HFF-Myc (cell line): Measurements from ENCODE around the gene MVK.

Source experiments
- DNase-seq: peaks from one replicate; pipeline ENCODE4 v3.0.0-alpha.2; 2011; ENCODE audit warnings: low read depth; ENCODE audit errors: extremely low read depth
- H3K4me3 ChIP-seq: replicated peaks from 2 replicates; pipeline ENCODE4 v1.5.1; 2011; ENCODE audit warnings: low read depth, mild to moderate bottlenecking, control low read depth, low read length
- CTCF ChIP-seq: IDR thresholded peaks from 2 replicates; pipeline ENCODE4 v1.5.1; 2012; ENCODE audit warnings: mild to moderate bottlenecking, low read depth, low read length, control low read depth; ENCODE audit errors: missing control alignments

MVK gene

GRCh38 chr12:109544955-109545531 lies 28.6 kb upstream of the MVK start:
- no peak for TF ChIP-seq CTCF

GRCh38 chr12:109545826-109546225 lies 27.8 kb upstream of the MVK start:
- no peak for DNase-seq
- no peak for TF ChIP-seq CTCF
- no peak overlapping the region for H3K4me3 ChIP-seq

More at GRCh38 chr12:109544955-109545531, 28.6 kb upstream of the MVK start:
- no peak overlapping the region for H3K4me3 ChIP-seq
- no peak for DNase-seq

GRCh38 chr12:109547286-109547685 lies 26.3 kb upstream of the MVK start:
- H3K4me3 ChIP-seq: no peak overlapping the region
- no peak for TF ChIP-seq CTCF
- DNase-seq: no peak

- DNase-seq: no peak
- TF ChIP-seq CTCF: no peak
- H3K4me3 ChIP-seq: no peak overlapping the region
Measured at GRCh38 chr12:109548258-109548657, 25.3 kb upstream of the MVK start.

- no peak for TF ChIP-seq CTCF
- DNase-seq: no peak
- H3K4me3 ChIP-seq: no peak overlapping the region
Measured at GRCh38 chr12:109549613-109550270, 23.9 kb upstream of the MVK start.

- no peak for DNase-seq
- no peak for TF ChIP-seq CTCF
- no peak overlapping the region for H3K4me3 ChIP-seq
Measured at GRCh38 chr12:109550281-109550680, 23.3 kb upstream of the MVK start.
